Measurements from ENCODE around the gene ROBO2. TPM values are rescaled to one million over a fixed set of nuclear protein-coding genes. Genes with fewer than 3 reads are reported as not detected.

Gene ROBO2
- total RNA-seq, 1 donor from 2014 or later = 0.79 TPM

GRCh38 chr3:77699125-77699691 is 659.3 kb downstream of the ROBO2 start:
- TF ChIP-seq, protein P1, sequence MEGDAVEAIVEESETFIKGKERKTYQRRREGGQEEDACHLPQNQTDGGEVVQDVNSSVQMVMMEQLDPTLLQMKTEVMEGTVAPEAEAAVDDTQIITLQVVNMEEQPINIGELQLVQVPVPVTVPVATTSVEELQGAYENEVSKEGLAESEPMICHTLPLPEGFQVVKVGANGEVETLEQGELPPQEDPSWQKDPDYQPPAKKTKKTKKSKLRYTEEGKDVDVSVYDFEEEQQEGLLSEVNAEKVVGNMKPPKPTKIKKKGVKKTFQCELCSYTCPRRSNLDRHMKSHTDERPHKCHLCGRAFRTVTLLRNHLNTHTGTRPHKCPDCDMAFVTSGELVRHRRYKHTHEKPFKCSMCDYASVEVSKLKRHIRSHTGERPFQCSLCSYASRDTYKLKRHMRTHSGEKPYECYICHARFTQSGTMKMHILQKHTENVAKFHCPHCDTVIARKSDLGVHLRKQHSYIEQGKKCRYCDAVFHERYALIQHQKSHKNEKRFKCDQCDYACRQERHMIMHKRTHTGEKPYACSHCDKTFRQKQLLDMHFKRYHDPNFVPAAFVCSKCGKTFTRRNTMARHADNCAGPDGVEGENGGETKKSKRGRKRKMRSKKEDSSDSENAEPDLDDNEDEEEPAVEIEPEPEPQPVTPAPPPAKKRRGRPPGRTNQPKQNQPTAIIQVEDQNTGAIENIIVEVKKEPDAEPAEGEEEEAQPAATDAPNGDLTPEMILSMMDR (IDR thresholded peaks at IDR 0.05; ENCODE audit: insufficient read depth, low read length, severe bottlenecking) = no peak
- no peak for DNase-seq (ENCODE audit: low read depth)
- Histone ChIP-seq H3K4me3 (ENCODE audit: low read depth, low read length) (no peak overlapping the region), H3K36me3 (ENCODE audit: control insufficient read depth, insufficient read depth, low read length) (no peaks in the 10 kb centered on the region), H3K27me3 (ENCODE audit: control insufficient read depth, insufficient read depth, low read length) (no peaks in the 10 kb centered on the region)
- no peak for FAIRE-seq
